Colonic mucosa (tissue), 4 donors: ENCODE results near the gene KRT13. TPM values are rescaled to one million over a fixed set of nuclear protein-coding genes. Genes with fewer than 3 reads are reported as not detected.

Experiments used
- DNase-seq: peaks from one replicate; pipeline ENCODE4 v3.0.0-alpha.2; 2020
- H3K27ac ChIP-seq: fragments of 200-600 bp; one replicate; pipeline ENCODE4 v1.8.0; 2021
- H3K27me3 ChIP-seq: fragments of 200-600 bp; one replicate; pipeline ENCODE4 v1.8.0; 2021
- H3K36me3 ChIP-seq: fragments of 200-600 bp; one replicate; pipeline ENCODE4 v1.8.0; 2021
- H3K4me1 ChIP-seq: fragments of 200-600 bp; one replicate; pipeline ENCODE4 v1.8.0; 2021; ENCODE audit warnings: mild to moderate bottlenecking
- H3K4me3 ChIP-seq: fragments of 200-600 bp; one replicate; pipeline ENCODE4 v1.8.0; 2021
- H3K9ac ChIP-seq, 2 donors: one replicate each; pipeline ENCODE4 v1.7.0; 2013; ENCODE audit warnings: control low read depth in 2 of 2, low read depth in 2 of 2, low read length in 2 of 2
- H3K9me3 ChIP-seq: fragments of 200-600 bp; one replicate; pipeline ENCODE4 v1.8.0; 2021
- intact Hi-C: fragments of 100-400 bp; cut with DNase I; formaldehyde crosslinking; loops from one replicate; pipeline ENCODE4 v1.14.1; 2022
- total RNA-seq, 2 donors: library from RNA; stranded (reverse); fragmentation: NEBNext Ultra II Directional in 1 of 2; extraction: Animal tissue kit (Norgen Biotek cat#: 25700) in 1 of 2; gene quantifications; one replicate each; pipeline ENCODE4 v1.2.1, GENCODE V29; 2021
- TF ChIP-seq, protein P1 (sequence below): fragments of 200-600 bp; IDR thresholded peaks from one replicate; pipeline ENCODE4 v1.8.0; 2022; ENCODE audit warnings: antibody characterized with exemption, mild to moderate bottlenecking
- donor health status: healthy.
- donor health status: DM: no; HTN: no; CAD: no.
- donor health status: DM: no; HTN: no; CAD: no.

The KRT13 gene
- total RNA-seq, 2 donors from 2014 or later, result 0.25 TPM; not detected in 1

DNA sequence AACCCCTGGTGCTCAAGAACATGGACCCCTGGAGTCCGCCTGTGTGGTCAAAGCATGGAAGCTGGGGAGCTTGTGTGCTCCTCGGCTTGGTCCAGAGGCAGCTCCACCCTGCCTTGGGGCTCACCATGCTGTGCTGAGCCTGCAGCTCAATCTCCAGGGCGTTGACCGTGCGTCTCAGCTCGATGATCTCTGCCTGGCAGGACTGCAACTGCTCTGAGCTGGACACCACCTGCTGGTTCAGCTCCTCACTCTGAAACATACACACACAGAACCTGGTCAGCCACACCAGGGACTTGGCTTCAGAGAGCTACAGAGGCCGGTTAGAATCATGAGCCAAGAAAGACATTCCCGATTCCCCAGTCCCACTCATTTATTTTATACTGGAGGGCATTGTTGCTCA lies 27.2 kb downstream of the KRT13 start:
- intact Hi-C loops, result no loop called here
- H3K27ac ChIP-seq, result no peak overlapping the region
- H3K9me3 ChIP-seq, result no peaks in the 10 kb centered on the region
- H3K36me3 ChIP-seq, result no peaks in the 10 kb centered on the region
- no peak overlapping the region for H3K4me3 ChIP-seq
- H3K27me3 ChIP-seq, result no peaks in the 10 kb centered on the region
- TF ChIP-seq, protein P1, sequence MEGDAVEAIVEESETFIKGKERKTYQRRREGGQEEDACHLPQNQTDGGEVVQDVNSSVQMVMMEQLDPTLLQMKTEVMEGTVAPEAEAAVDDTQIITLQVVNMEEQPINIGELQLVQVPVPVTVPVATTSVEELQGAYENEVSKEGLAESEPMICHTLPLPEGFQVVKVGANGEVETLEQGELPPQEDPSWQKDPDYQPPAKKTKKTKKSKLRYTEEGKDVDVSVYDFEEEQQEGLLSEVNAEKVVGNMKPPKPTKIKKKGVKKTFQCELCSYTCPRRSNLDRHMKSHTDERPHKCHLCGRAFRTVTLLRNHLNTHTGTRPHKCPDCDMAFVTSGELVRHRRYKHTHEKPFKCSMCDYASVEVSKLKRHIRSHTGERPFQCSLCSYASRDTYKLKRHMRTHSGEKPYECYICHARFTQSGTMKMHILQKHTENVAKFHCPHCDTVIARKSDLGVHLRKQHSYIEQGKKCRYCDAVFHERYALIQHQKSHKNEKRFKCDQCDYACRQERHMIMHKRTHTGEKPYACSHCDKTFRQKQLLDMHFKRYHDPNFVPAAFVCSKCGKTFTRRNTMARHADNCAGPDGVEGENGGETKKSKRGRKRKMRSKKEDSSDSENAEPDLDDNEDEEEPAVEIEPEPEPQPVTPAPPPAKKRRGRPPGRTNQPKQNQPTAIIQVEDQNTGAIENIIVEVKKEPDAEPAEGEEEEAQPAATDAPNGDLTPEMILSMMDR, result no peak
- no peak overlapping the region for H3K9ac ChIP-seq
- H3K4me1 ChIP-seq, result no peaks in the 10 kb centered on the region
- DNase-seq, result no peak

DNA sequence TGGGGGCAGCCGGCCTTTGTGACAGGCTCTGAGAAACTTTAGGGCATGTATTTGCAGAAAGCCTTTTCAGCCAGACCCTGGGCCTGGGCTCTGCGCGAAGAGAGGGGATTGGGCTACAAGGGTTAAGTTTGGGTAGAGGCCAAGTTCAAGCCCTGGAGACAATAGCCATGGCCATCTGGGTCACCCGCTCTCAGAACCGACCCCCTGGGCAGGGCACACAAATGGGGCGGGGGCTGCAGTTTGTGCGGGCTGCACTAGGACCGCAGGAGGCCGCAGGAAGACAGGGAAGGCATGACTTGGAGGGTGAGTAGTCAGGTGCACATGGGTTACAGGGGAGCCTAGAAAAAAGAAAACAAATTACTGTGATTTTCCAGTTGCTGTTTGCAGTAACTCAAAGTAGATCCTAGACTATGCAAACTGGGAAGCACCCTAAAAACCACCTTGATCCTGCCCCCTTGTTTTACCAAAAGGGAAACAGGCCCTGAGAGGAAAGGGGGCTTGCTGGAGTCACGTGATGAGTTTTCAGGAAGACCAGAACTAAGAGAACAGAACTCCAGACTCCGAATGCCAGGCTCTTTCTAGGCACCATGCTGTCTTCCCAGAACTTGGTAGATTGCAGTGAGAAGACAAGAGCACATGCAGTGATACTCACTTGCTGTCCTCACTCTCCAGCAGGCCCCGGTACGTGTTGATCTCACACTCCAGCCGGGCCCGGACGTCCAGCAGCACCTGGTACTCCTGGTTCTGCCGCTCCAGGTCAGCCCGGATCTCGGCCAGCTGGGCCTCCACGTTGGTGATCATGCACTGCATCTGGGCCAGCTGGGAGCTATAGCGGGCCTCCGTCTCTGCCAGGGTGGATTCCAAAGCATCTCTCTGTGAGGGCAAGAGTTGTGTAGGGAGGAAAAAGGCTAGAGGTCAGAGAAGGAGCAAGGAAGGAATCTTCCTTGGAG lies 28.3 kb downstream of the KRT13 start:
- TF ChIP-seq, protein P1, result no peak
- intact Hi-C loops, result no loop called here
- DNase-seq, result no peak
- Histone ChIP-seq H3K4me3 (no peak overlapping the region), H3K4me1 (no peaks in the 10 kb centered on the region), H3K27ac (no peak overlapping the region), H3K9ac (no peak overlapping the region), H3K9me3 (no peaks in the 10 kb centered on the region), H3K27me3 (no peaks in the 10 kb centered on the region), H3K36me3 (no peaks in the 10 kb centered on the region)

DNA sequence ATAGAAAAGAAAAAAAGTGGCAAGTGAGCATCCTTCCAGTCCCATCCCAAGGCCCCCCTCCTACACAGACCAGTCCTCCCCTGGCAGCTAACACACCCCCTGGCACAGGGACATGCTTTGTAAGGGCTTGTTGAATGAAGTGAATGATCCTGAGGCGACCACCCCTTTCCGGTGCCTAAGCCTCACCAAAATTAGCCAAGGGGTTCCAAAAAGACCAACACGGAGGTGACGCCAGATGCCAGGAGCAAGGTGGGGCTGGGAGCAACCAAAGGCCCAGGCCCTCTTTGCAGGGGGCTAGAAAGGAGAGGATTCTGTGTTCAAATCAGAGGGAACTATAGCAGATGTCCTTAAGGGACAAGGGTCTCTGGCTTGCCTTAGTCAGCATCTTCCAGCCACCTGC lies 30.0 kb downstream of the KRT13 start:
- H3K4me3 ChIP-seq, result no peak overlapping the region
- no peaks in the 10 kb centered on the region for H3K36me3 ChIP-seq
- no peaks in the 10 kb centered on the region for H3K27me3 ChIP-seq
- TF ChIP-seq, protein P1, result no peak
- no peak overlapping the region for H3K9ac ChIP-seq
- no peak overlapping the region for H3K27ac ChIP-seq
- DNase-seq, result no peak
- intact Hi-C loops, result no loop called here
- no peaks in the 10 kb centered on the region for H3K9me3 ChIP-seq
- H3K4me1 ChIP-seq, result no peaks in the 10 kb centered on the region

DNA sequence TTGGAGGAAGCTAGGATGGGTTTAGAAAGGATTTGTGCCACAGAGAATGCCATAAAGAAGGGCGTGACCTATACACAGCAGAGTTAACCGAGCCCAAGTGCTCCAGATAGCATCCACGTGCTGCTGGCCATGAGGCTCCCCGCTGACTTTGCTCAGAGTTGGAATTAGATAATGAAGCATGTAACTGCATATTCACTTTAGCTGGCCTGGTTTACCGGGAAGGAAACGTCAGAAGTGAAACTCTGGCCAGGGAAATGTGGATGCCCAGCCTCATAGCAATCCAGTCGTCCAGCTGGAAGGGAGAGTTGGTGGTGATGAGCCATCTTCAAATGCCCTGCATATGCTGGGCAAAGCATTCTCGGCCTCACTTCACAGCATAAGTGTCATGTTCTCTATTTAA lies 30.5 kb downstream of the KRT13 start:
- Histone ChIP-seq H3K27ac (no peak overlapping the region), H3K36me3 (no peaks in the 10 kb centered on the region), H3K4me3 (no peak overlapping the region), H3K9ac (no peak overlapping the region), H3K4me1 (no peaks in the 10 kb centered on the region), H3K27me3 (no peaks in the 10 kb centered on the region), H3K9me3 (no peaks in the 10 kb centered on the region)
- intact Hi-C loops, result no loop called here
- DNase-seq, result no peak
- TF ChIP-seq, protein P1, result no peak

DNA sequence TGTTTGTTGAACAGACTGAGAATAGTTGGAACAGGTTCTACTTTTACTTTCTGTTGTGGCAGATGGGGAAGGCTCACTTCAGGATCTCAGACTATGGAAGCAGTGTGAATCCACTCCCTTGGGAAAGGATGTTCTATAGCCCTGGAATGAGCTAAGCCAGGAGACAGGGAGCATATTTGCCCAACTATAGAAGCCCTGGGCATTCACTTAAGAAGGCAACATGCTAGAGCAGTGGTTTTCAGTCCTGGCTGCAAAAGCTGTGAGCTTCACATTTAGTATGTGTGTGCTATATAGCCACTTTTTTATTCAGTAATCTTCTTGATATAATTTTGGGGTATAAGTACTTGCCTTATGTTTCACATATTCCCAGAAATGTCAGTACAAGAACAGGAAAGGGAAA lies 37.1 kb downstream of the KRT13 start:
- H3K4me3 ChIP-seq, result no peak overlapping the region
- no peaks in the 10 kb centered on the region for H3K9me3 ChIP-seq
- no peaks in the 10 kb centered on the region for H3K36me3 ChIP-seq
- no peaks in the 10 kb centered on the region for H3K4me1 ChIP-seq
- intact Hi-C loops, result no loop called here
- TF ChIP-seq, protein P1, result no peak
- no peaks in the 10 kb centered on the region for H3K27me3 ChIP-seq
- no peak overlapping the region for H3K9ac ChIP-seq
- DNase-seq, result no peak
- H3K27ac ChIP-seq, result no peak overlapping the region
